HG03520 (cell line): ENCODE data around the gene MYT1.

ENCODE experiments used
- ATAC-seq: cut with Tn5 transposase; IDR thresholded peaks from one replicate; pipeline ENCODE4 v1.9.1; 2021; ENCODE audit warnings: mild to moderate bottlenecking, moderate library complexity; ENCODE audit not compliant: unreplicated experiment

Gene MYT1

GRCh38 chr20:64153861-64154589, 10.2 kb upstream of the MYT1 start:
- ATAC-seq: no peak

- ATAC-seq: no peak
Observed at GRCh38 chr20:64154590-64155257, 9.5 kb upstream of the MYT1 start.

DNA sequence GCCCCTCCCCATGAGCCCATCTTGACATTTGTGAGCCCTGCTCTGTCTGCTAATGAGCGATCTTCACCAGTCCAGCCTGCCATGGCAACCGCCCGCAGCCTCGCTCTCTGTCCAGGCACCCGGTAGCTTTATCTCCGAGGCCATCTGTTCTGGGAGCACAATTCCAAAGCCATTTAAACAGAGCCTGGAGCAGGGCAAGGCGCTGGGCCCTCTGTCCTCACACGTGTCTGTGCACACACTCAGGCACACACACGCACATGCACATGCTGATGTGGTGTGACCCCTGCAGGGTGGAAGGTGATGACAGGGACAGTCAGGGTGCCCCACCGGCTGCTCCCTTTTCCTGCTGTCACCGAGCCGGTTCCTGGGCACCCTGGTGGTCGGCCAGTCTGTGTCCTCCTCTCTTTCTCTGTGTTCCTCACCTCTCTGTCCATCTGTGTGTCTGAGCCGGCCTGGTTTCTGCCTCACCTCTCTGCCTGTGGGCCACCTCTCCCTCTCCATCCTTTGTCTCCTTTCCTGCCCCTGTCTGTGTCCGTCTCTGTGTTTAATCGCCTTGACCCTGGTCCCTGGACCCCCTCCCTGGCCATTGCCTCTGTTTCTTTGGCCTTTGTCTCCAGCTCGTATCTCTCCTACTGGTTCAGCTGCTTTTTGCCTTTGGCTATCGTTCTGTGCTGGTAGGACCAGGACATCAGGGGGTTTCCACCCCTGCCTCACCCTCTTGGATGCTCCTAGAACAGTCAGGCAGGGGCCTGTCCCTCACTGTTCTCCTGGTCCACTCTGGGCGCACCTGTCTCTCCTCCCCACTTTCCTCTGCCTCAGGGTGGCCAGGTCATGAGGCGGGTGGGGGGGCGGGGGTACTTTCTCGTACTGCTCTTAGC, 8.8 kb upstream of the MYT1 start:
- no peak for ATAC-seq

- no peak for ATAC-seq
Observed at GRCh38 chr20:64156136-64156885, 7.9 kb upstream of the MYT1 start.

- no peak for ATAC-seq
Observed at GRCh38 chr20:64156886-64157875, 7.1 kb upstream of the MYT1 start.

DNA sequence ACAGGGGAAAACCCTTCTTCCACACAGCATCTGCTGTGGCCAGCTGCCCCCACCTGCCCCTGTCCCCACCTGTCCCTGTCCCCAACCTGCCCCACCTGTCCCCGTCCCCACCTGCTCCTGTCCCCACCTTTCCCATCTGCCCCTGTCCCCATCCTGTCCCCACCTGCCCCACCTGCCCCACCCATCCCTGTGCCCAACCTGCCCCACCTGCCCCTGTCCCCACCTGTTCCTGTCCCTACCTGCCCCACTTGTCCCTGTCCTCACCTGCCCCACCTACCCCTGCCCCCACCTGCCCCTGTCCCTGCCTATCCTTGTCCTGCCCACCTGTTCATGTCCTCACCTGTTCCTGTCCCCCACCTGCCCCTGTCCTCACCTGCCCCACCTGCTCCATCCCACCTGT, 6.4 kb upstream of the MYT1 start:
- no peak for ATAC-seq

DNA sequence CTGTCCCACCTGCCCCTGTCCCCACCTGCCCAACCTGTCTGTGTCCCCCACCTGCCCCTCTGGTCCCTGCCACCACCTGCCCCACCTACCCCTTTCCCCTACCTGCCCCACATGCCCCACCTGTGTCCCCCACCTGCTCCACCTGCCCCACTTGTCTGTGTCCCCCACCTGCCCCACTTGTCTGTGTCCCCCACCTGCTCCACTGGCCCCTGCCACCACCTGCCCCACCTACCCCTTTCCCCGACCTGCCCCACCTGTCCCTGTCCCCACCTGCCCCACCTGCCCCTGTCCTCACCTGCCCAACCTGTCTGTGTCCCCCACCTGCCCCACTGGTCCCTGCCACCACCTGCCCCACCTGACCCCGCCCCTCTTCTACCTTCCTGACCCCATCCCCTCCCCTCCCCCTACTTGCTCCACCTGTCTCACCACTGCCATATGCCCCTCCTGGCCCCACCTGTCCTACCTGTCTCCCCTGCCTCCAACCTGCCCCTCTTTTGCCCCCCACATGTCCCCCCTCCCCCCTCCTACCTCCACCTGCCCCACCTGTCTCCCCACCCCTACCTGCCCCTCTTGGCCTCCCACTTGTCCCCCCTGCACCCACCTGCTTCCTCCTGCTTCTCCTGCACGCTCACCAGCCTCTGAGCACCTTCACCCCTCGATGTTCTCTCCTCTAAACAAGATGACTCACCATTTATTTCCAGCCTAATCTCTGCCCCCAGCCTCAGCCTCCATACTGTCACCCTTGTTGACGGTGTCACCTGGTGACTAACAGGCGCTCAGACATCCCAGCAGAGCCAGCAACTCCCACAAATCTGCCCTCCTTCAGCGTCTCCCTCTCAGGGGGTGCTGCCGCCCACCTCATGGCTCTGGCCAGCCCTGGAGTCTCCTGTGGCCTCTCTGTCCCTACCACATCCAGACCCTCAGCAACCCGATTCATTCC, 5.6 kb upstream of the MYT1 start:
- ATAC-seq: no peak

GRCh38 chr20:64159286-64159680, 5.0 kb upstream of the MYT1 start:
- ATAC-seq: no peak

DNA sequence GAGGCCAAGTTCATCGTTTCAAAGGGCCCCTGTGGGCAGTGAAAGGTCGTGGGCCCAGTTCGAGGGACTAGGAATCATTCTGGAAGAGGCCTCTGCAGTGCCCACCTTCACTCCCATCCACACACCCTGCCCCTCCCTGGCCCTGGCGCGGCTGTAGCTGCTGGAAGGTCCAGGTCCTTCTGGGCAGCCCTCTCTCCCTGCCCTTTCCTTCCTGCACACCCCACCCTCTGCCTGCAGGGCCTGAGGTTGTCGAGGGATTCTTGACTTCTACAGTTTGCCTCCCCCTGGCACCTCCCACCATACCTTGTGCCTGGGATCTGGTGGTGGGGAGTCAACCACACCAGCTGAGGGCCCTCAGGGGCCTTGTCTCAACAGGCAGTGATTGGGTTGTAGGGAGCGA, 4.5 kb upstream of the MYT1 start:
- ATAC-seq: no peak

DNA sequence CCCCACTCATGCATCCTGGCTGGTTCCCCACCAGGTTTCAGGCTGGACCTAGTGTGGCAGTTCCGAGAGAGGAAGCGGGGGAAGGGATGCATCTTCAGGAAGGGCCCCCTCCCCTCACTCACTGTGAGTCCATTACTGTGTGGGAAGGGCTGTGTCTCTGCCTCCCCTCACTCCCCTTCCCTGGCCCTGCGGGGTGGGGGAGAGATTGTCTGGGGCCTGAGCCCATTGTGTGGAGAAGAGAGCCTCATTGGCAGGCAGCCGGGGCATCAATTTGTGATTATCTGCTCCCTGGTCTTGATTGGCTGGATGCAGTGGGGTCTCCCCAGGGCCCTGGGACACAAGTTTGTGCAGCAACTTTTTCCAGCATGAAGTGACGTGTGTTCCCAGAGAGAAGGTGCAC, 4.1 kb upstream of the MYT1 start:
- ATAC-seq: no peak

DNA sequence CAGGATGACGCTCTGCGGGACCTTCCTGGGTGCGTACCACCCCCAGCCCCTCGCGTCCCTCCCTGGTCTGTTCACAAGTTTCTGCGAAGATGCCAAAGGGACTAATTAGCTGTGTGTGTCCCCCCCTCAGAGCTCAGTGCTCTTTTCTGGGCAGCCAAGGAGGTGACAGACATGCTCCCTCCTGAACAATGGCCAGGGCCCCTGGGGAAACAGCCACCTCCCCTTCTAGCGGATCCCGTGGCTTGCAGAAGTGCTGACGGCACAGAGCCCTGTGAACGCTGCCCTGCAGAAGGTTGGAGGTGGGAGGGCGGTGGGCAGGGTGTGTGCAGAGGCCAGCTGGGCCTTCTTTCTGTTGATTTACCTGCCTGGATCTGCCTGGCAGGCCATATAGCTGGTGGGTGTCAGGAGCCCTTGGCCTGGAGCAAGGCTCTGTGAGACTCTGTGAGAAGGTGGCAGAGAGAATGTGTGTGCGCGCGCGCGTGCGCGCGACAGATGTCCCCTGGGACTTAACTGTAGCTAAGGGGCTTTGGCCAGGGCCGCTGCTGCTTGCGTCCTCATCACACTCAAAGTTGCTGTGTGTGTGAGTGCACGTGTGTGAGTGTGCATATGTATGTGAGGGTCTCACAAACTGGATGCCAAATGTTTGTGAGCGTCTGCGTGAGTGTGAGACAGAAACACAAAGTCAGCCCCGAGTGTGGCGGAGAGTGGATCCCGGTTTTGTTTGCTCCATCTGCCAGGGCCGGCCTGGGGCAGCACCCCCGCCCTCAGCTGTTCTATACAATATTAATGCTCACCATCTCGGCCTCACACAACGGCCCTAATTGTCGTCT, 3.5 kb upstream of the MYT1 start:
- no peak for ATAC-seq

DNA sequence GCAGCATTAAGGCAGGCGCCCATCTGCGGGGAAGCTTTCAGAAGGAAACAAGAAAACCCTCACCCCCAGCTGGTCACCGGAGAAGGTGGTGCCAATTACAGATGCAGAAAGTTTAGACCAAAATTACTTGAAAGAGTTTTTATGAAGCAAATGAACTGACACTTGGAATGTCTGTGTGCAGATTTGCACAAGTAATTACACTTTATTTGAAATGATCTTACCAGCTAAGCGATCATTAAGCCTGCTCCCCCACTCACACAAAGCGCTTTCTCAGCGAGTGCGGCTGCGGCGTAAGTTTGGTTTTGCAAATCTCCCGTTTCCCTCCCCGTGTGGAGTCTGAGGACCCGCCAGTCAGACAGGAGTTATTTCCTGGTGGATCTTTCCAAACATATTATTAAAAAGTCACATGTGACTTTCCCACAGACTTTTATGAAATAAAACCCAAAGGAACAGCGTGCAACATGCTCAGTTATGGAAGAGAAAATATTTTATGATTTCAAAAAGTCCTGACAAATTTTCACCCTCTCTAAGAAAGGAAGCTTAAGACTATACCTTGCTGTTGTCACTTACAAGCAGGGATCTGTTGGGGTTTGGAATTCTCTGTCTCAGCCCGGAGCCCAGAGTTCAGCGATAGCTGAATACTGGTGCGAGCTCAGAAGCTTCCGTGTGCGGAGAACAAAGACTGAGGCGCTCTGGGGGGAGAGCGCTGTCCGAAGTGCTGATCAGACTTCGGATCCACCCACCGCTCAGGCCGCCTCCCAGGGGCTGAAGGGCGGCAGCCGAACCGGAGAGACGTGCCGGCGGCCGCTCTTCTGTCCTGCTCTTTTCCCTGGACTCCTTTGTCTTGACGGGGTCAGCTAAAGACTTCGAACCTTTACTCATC, 2.7 kb upstream of the MYT1 start:
- ATAC-seq: no peak

- no peak for ATAC-seq
Observed at GRCh38 chr20:64162239-64162910, 1.9 kb upstream of the MYT1 start.

DNA sequence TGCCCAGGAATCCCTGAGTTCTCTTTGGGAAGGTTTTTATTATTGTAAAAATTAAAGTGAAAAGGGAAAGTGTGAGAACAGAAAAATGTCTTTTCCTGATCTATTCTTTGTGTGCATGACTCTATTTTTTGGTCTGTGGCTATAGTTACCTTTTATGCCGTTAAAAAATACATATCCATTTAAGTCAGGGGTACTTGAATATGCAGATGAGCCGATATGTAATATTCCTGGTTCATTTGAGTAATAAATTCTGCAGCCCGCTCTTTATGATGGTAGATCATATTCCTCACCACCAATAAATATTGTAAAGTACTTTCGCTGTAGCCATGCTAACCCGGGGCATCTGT, 503 bp upstream of the MYT1 start:
- no peak for ATAC-seq

DNA sequence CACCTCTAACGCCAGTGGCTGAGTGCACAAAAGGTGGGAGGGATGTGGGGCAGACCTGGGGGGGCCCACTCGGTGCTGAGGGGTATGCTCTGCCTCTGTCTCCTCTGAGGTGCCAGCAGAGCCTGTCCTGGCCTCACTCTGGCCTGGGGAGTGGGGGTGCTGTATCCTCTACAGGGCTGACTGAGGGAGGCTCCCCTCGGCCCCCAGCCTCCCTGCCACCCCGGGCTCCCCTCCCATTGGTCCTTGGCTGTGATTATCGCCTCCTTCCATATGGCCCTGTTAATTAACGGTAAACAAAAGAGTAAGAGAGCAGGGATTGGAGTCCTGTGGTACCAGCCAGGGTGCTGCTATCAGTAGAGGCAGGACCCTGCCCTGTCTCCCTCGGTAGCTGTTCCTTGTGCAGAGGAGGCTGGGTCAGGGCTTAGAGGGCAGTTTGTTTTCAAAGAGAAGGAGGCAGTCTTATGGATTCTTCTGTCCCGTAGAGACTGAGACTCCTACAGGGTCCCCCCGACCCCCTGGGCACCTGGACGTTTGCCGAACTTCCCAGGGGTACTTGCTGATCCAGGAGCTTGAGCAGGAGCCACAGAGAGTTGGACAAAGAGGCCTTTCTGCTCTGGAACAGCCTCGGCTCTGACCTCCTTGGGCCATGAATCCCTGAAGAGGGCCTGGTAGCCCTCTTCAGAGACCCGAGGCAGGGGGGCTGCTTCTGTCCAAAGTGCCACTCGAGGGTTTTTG, 1.8 kb downstream of the MYT1 start:
- no peak for ATAC-seq
